Measurements from ENCODE around the gene CADM4.

CADM4 gene

GRCh38 chr19:43633520-43633919 is 6.1 kb downstream of the CADM4 start:
- no peak for DNase-seq

GRCh38 chr19:43631491-43631890 is 8.2 kb downstream of the CADM4 start:
- DNase-seq, result no peak

- no peak for DNase-seq
Measured at GRCh38 chr19:43628646-43629326, 10.9 kb downstream of the CADM4 start.

GRCh38 chr19:43626838-43627237 is 12.8 kb downstream of the CADM4 start:
- no peak for DNase-seq

GRCh38 chr19:43625918-43626579 is 13.6 kb downstream of the CADM4 start:
- no peak for DNase-seq

- DNase-seq, result no peak
Measured at GRCh38 chr19:43624933-43625332, 14.7 kb downstream of the CADM4 start.

GRCh38 chr19:43623889-43624670 is 15.6 kb downstream of the CADM4 start:
- DNase-seq, result no peak

- no peak for DNase-seq
Measured at GRCh38 chr19:43622956-43623355, 16.7 kb downstream of the CADM4 start.

GRCh38 chr19:43622070-43622469 is 17.6 kb downstream of the CADM4 start:
- DNase-seq, result no peak

GRCh38 chr19:43620061-43621001 is 19.3 kb downstream of the CADM4 start:
- DNase-seq, result no peak

GRCh38 chr19:43619262-43620060 is 20.2 kb downstream of the CADM4 start, which contains the start of gene ZNF428:
Gene ZNF428, minus strand, starts transcription at chr19:43619629. Its CDS starts 5,325 bp downstream, at chr19:43614304.
- DNase-seq, result peak; percentile 87

GRCh38 chr19:43618921-43619261 is 20.8 kb downstream of the CADM4 start:
- peak; percentile 52 for DNase-seq

- DNase-seq, result no peak
Measured at GRCh38 chr19:43616954-43617353, 22.7 kb downstream of the CADM4 start.

GRCh38 chr19:43616306-43616705 is 23.3 kb downstream of the CADM4 start:
- no peak for DNase-seq

- no peak for DNase-seq
Measured at GRCh38 chr19:43612374-43612773, 27.3 kb downstream of the CADM4 start.

GRCh38 chr19:43611788-43612187 is 27.9 kb downstream of the CADM4 start, which contains the start of gene SRRM5:
Gene SRRM5, plus strand, starts transcription at chr19:43612088. Its CDS starts 34 bp downstream, at chr19:43612122.
- DNase-seq, result no peak

- no peak for DNase-seq
Measured at GRCh38 chr19:43610493-43610892, 29.2 kb downstream of the CADM4 start.

- DNase-seq, result no peak
Measured at GRCh38 chr19:43609872-43610271, 29.8 kb downstream of the CADM4 start.

- DNase-seq, result no peak
Measured at GRCh38 chr19:43607238-43608205, 32.1 kb downstream of the CADM4 start.

- DNase-seq, result no peak
Measured at GRCh38 chr19:43606569-43607229, 33.0 kb downstream of the CADM4 start.
